Measurements from ENCODE around the gene NOC2L. TPM values are rescaled to one million over a fixed set of nuclear protein-coding genes. Genes with fewer than 3 reads are reported as not detected.

Gene NOC2L
- total RNA-seq, 1 experiment from 2014 or later, result 130 TPM

DNA sequence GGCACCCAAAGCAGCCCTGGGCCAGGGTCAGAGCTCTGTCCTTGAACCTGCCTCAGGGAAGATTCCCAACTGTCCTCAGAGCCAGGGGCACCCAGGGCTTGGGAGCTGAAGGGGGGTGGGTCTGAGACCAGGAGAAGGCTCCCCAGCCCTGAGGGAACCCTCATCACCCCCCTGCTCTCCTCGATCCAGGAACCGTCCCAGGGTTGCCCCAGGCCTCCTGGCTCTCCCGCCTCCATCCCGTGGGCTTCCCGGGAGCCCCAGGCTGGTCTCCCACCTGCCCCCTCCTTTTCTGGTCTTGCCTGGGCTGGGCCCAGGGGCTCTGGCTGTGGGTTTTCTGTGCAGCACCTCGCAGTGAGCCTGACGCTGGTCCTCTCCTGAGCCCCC, 42.0 kb downstream of the NOC2L start:
- Histone ChIP-seq H3K9me3 (ENCODE audit: control insufficient read depth, low read depth, low read length) (no peaks in the 10 kb centered on the region), H3K4me1 (ENCODE audit: insufficient read depth, low read length) (no peaks in the 10 kb centered on the region), H3K27me3 (ENCODE audit: insufficient read depth, low read length) (peaks cover 23% of the 10 kb centered on the region), H3T11ph (ENCODE audit: low read length) (no peak overlapping the region), H3K79me1 (ENCODE audit: insufficient read depth, low read depth, low read length, poor library complexity, severe bottlenecking) (no peaks in the 10 kb centered on the region), H2BK5ac (ENCODE audit: insufficient read length, low read length) (no peak overlapping the region), H3K4ac (ENCODE audit: low read depth, low read length) (no peak overlapping the region), H2BK15ac (ENCODE audit: low read depth, low read length) (no peak overlapping the region), H3K56ac (ENCODE audit: insufficient read length, low read depth, low read length) (no peak overlapping the region), H3K79me2 (ENCODE audit: insufficient read depth, low read length) (no peaks in the 10 kb centered on the region), H4K20me1 (ENCODE audit: control insufficient read depth, insufficient read depth, insufficient read length) (peaks cover 6% of the 10 kb centered on the region), H3K23me2 (ENCODE audit: insufficient read length, low read depth, low read length, poor library complexity, severe bottlenecking) (no peaks in the 10 kb centered on the region), H3K23ac (ENCODE audit: insufficient read length, low read depth, low read length) (no peak overlapping the region), H4K91ac (ENCODE audit: insufficient read length, low read depth, low read length) (no peak overlapping the region), H2BK12ac (ENCODE audit: insufficient read length, low read depth, low read length) (no peak overlapping the region), H2BK120ac (ENCODE audit: low read depth, low read length, poor library complexity, severe bottlenecking) (no peak overlapping the region), H3K4me2 (ENCODE audit: insufficient read depth, insufficient read length, low read length) (no peak overlapping the region), H2AK5ac (ENCODE audit: insufficient read length, low read length) (no peak overlapping the region), H2AFZ (ENCODE audit: low read length) (no peak overlapping the region), H3K18ac (ENCODE audit: insufficient read length, low read depth, low read length) (no peak overlapping the region), H3K9ac (ENCODE audit: extremely low read depth, insufficient read length, low read length) (no peak overlapping the region), H2BK20ac (ENCODE audit: low read depth, low read length, poor library complexity, severe bottlenecking) (no peak overlapping the region), H4K8ac (replicated peaks; ENCODE audit: insufficient read length, low read depth, low read length) (no peak overlapping the region), H3K27ac (ENCODE audit: insufficient read length, low read depth, low read length) (no peak overlapping the region), H3K14ac (ENCODE audit: insufficient read depth, low read length) (no peak overlapping the region), H4K5ac (ENCODE audit: insufficient read length, low read depth, low read length) (no peak overlapping the region)
- no peak for DNase-seq
- H3K27ac Mint-ChIP-seq, result no peak overlapping the region
- no peak overlapping the region for H3K4me3 Mint-ChIP-seq
- peaks cover 17 to 22% of the 10 kb centered on the region in 2 experiments for H3K4me1 Mint-ChIP-seq
- peaks cover 0 to 4% (median 0%) of the 10 kb centered on the region in 3 experiments; a peak in 4 of 7 replicates for H3K36me3 Mint-ChIP-seq (ENCODE audit: insufficient read depth in 1 of 3, low read depth in 3 of 3)
- peaks cover 0 to 5% of the 10 kb centered on the region in 2 experiments; a peak in 2 of 5 replicates for H3K9me3 Mint-ChIP-seq
- peaks cover 99% of the 10 kb centered on the region for H3K27me3 Mint-ChIP-seq (ENCODE audit: low read depth)
- TF ChIP-seq, protein P1, sequence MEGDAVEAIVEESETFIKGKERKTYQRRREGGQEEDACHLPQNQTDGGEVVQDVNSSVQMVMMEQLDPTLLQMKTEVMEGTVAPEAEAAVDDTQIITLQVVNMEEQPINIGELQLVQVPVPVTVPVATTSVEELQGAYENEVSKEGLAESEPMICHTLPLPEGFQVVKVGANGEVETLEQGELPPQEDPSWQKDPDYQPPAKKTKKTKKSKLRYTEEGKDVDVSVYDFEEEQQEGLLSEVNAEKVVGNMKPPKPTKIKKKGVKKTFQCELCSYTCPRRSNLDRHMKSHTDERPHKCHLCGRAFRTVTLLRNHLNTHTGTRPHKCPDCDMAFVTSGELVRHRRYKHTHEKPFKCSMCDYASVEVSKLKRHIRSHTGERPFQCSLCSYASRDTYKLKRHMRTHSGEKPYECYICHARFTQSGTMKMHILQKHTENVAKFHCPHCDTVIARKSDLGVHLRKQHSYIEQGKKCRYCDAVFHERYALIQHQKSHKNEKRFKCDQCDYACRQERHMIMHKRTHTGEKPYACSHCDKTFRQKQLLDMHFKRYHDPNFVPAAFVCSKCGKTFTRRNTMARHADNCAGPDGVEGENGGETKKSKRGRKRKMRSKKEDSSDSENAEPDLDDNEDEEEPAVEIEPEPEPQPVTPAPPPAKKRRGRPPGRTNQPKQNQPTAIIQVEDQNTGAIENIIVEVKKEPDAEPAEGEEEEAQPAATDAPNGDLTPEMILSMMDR (conservative IDR thresholded peaks at IDR 0.05), result no peak
- WGBS (ENCODE audit: extremely low coverage, insufficient read length, low lambda C conversion rate), result no CpG with 5 or more reads among the region's 7 CpGs

Measured in H9 (cell line).